Measurements from ENCODE around the gene RBM20.

RBM20 gene

DNA sequence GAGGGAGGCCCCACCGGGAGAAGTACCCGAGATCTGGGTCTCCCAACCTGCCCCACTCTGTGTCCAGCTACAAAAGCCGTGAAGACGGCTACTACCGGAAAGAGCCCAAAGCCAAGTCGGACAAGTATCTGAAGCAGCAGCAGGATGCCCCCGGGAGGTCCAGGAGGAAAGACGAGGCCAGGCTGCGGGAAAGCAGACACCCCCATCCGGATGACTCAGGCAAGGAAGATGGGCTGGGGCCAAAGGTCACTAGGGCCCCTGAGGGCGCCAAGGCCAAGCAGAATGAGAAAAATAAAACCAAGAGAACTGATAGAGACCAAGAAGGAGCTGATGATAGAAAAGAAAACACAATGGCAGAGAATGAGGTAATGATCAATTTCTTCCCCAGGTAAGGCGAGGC, 168.4 kb downstream of the RBM20 start:
- TF ChIP-seq ZNF274 (IDR thresholded peaks at IDR 0.05; ENCODE audit: low read depth, low read length) = no peak
- no peak overlapping the region for H3K4me3 ChIP-seq (ENCODE audit: low read length)

DNA sequence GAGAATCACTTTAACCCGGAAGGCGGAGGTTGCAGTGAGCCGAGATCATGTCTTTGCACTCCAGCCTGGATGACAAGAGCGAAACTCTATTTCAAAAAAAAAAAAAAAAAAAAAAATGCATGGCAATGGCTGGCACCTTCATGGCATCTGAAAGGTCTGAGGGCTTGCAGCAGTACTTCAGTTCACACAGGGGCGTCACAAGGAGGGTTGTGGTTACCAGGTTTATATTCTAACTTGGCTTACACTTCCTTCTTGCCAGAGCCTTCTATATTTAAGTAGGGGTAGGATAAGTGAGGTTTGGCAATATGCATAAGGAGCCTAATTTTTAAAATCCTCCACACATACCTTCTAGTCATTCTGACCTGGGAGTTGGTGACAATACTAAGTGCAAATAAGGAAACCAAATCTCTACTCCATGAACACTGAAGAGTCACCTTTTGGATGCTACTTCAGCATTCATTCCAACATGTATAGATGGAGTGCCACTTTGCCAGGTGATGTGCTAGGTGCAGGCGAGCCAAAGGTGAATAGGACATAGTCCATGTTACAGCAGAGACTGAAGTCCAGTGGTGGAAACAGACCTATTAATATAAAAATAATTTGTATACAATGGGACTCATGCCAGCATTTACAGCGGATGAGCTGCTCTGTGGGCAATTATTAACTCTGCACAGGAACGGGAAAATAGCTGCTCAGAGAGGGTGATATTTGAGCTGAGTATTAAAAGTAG, 169.8 kb downstream of the RBM20 start:
- no peak overlapping the region for H3K4me3 ChIP-seq (ENCODE audit: low read length)
- TF ChIP-seq ZNF274 (IDR thresholded peaks at IDR 0.05; ENCODE audit: low read depth, low read length) = no peak

DNA sequence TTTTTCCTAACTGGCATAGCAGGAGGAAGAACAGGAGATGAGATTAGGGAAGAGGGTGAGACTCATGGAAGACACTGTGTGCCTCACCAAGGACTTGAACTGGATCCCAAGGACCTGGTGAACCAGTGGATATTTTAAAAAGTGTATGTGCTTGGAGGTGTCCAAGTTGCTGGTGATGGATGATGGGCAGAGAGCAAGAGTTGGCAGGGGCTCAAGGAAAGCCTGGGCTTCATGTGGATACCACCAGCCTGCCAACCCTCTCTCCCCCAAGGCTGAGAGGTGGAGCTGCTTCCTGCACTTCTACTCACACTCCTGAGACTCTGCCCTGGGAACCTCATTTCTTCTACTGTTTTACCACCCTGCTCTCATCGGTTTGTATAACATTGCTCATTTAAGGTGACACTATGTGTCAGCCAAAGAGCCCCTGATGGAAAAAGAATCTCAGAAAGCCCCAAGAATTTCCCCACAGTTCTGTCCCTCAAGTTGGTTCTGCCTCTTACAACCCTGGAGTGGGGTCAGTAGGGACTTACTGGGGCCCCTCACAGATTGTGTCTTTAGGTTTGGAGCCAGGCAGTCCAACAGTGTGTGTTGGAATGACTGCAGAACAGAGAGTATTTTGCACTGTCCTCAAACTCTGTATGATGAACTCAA, 171.3 kb downstream of the RBM20 start:
- TF ChIP-seq ZNF274 (IDR thresholded peaks at IDR 0.05; ENCODE audit: low read depth, low read length) = no peak
- no peak overlapping the region for H3K4me3 ChIP-seq (ENCODE audit: low read length)

DNA sequence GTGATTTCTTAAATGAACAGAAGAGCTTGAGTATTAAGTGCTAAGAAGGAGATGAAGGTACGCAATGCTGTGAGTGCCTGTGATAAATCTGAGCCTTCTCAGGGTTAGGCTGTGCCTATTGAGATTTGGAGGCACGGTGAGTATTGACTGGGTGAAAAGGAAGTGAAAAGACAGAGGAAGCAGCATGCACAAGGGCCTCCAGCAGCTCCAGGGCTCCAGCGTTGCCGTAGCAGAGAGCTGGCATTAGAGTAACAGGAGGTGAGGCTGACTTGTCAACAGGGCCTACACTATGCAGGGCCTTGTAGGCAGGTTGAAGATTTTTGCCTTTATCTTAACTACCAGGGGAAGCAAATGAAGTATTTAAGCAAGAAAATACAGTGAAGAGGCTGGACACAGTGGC, 173.5 kb downstream of the RBM20 start:
- H3K4me3 ChIP-seq (ENCODE audit: low read length) = no peak overlapping the region
- no peak for TF ChIP-seq ZNF274 (IDR thresholded peaks at IDR 0.05; ENCODE audit: low read depth, low read length)

DNA sequence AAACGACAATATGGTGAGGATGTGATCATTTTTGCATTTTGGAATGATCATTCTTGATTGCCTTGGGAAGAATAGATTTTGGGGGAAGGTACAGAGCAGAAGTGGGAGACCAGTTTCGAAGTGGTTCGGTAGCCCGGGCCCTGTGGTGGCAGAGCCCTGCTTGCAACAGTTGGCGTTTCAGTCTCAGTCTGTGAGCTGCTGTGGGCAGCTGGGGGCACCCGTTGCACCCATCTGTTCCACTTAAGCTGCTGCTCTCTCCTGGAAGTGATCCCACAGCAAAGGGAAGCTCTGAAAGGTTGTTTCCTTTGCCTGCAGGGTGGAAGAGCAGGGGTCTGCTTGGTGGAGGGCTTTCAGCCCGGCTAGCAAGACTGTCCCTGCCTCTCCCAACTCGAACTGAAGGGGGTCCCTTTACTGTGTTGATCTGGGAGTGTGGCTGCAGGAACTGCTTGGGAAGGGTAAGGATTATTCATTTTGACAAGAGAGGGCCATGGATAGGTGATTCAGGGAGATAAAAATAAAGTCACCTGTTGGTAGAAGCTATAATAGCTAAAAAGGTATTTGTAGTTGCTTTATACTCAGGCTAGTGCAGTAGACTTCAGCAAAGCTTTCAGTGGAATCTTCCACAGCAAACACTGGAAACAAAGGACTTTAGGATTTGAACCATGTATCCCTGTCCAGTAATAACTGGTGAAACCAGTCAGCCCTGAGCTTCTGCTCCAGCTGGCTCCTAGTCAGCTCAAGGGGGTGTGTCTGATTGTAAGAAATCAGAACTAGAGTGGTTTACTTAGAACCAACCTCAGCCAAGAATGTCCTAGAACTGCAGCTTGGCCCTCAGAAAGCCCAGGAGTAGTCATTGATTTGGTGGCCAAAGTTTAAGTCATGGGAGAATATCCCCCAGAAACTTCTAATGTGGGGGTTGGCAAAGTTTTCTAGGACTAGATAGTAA, 174.4 kb downstream of the RBM20 start:
- TF ChIP-seq ZNF274 (IDR thresholded peaks at IDR 0.05; ENCODE audit: low read depth, low read length) = no peak
- no peak overlapping the region for H3K4me3 ChIP-seq (ENCODE audit: low read length)

DNA sequence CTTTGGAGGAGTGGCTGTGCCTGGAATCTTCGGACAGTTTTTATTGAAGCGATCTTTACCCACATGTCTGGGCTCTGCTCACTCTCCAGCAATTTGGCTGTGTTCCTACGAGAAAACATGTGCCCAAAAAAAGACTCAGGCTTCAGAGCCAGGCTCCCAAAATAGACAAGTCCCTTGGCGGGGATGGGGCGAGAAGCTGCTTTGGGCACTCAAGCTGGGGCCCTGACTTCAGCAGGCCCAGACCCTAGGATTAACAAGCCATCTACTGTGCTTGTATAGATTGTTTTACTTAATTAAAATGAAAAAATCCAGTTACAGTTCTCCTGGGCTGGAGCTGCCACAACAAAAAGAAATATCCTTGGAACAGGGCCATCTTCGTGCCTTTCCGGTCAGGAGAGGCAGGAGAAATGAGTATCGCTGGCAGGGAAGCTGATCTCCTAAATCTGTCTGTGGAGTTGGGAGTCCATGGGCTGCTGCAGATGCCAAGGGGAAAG, 176.2 kb downstream of the RBM20 start:
- no peak overlapping the region for H3K4me3 ChIP-seq (ENCODE audit: low read length)
- no peak for TF ChIP-seq ZNF274 (IDR thresholded peaks at IDR 0.05; ENCODE audit: low read depth, low read length)

DNA sequence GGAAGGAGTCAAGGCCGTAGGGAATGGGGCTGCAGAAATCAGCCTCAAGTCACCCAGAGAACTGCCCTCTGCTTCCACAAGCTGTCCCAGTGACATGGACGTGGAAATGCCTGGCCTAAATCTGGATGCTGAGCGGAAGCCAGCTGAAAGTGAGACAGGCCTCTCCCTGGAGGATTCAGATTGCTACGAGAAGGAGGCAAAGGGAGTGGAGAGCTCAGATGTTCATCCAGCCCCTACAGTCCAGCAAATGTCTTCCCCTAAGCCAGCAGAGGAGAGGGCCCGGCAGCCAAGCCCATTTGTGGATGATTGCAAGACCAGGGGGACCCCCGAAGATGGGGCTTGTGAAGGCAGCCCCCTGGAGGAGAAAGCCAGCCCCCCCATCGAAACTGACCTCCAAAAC, 177.4 kb downstream of the RBM20 start:
- no peak for TF ChIP-seq ZNF274 (IDR thresholded peaks at IDR 0.05; ENCODE audit: low read depth, low read length)
- H3K4me3 ChIP-seq (ENCODE audit: low read length) = no peak overlapping the region

DNA sequence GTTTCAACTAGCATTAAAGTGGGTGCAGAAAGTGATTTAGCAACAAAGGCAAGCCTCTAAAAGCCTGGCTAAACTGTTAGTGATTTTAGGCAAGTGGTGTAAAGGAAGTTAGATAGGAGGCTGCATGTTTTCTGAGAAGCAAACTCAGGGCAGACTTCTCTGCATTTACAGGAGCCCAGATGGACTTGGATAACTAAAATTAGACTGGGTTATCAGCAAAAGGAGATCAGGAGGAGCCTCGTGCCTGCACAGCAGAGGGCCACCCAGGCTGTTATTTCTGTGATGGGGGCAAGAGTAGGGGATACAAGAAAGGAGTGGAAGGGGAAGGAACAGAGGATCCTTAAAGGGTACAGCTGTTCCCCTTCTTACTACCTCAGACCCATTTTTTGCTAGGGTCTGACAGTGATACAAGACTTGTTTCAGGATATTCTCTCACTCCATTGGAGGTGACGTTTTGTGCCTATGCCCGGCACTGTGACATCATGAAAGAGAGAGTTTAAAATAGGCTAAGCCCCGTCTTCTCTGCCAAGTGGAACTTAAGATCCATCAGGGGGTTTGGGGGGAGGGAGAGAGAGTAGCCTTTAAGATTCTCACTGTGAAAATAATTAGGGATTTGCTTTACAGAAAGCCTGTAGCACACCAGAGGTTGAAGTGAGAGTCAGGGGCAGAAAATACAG, 178.0 kb downstream of the RBM20 start:
- H3K4me3 ChIP-seq (ENCODE audit: low read length) = no peak overlapping the region
- TF ChIP-seq ZNF274 (IDR thresholded peaks at IDR 0.05; ENCODE audit: low read depth, low read length) = no peak

DNA sequence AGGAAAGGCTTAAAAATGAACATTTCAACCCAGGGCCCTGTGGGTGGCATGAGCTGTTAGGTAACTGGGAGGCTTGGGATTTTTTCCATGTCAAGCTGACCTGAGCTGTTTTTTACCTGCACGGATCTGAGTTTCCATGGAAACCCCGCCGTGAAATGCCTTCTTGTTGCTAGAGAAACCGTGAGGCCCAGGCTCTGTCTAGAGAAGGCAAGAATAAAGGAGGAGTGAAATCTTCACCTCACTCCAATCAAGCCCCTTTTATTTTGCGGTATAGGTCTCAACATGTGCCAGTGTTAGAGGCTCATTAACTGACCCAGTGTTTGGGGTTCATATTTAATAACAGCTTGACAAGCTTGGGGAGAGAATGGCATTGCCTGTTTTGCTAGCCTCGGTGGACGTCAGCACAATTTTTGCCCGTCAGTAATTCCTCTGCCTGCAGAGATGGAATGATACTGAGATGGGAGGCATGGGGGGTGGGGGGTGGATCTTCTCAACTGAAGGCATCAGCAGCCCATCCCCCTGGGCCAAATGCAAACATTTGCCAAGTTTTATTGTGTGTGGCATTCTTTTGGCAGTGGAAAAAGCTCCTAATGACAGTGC, 178.7 kb downstream of the RBM20 start:
- TF ChIP-seq ZNF274 (IDR thresholded peaks at IDR 0.05; ENCODE audit: low read depth, low read length) = no peak
- no peak overlapping the region for H3K4me3 ChIP-seq (ENCODE audit: low read length)

DNA sequence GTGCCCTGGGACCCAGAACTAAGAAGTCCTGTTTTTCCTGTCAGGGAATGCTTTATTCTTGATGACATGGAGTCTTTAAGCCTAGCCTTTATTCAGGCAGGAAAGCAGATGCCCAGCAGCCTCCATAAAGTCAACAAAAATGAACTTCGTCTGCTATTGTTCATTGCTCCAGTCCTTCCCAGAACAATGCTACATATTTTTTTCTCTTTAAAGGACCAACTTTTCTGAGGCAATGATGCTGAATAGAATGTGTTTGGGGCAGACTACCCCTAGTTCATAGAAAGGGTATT, 180.0 kb downstream of the RBM20 start:
- no peak for TF ChIP-seq ZNF274 (IDR thresholded peaks at IDR 0.05; ENCODE audit: low read depth, low read length)
- H3K4me3 ChIP-seq (ENCODE audit: low read length) = no peak overlapping the region

DNA sequence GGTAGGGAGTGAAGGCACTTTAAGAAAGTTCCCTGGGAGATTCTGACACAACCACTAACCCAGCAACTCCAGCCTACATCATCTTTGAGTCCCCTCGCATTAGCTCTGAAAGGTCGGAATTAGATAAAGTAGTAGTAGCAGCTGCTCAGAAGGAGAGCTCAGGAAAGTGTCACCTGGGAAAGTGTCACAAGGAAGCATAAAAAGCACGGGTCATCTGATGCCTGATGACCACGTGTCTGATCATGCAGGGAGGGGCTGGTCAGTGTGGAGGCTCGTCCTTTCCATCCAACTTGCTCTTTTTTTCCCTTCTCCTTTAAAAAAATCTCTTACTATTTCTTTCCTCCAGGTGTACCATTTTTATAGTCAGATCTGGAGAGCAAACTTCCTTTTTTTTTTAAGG, 180.5 kb downstream of the RBM20 start:
- TF ChIP-seq ZNF274 (IDR thresholded peaks at IDR 0.05; ENCODE audit: low read depth, low read length) = no peak
- no peak overlapping the region for H3K4me3 ChIP-seq (ENCODE audit: low read length)

DNA sequence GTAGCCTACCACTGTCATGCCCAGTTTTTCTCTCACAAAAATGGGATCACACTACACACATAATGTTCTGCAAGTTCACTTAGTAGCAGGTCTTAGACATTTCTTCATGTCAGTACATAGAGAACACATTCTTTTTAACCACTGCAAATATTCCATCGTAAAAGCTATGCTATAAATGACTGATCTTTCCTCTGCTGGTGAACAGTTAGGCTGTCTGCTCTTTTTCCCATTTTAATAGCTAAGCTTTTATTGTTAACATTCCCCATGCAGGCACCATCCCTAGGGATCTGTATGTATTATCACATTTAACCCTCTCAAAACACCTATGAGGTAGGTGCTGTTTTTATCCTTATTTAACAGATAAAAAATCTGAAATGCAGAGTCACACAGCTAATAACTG, 181.4 kb downstream of the RBM20 start:
- TF ChIP-seq ZNF274 (IDR thresholded peaks at IDR 0.05; ENCODE audit: low read depth, low read length) = no peak
- no peak overlapping the region for H3K4me3 ChIP-seq (ENCODE audit: low read length)

DNA sequence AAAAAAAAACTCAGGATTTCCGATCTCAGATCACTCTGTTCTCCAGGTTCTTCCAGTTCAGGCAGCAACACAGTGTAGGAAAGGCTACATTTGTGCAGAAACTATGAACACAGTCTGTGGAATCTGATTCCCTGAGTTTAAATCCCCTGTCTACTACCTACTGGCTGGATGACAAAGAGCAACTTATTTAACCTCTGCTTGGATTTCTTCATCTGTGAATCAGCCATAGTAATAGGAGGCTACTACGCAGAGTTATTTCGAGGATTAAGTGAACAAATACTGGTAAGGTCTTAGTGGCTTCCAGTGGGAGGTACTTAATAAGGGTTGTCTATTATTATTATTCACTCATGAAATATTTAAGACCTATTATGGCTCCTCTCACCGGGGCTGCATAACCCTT, 183.3 kb downstream of the RBM20 start:
- H3K4me3 ChIP-seq (ENCODE audit: low read length) = no peak overlapping the region

DNA sequence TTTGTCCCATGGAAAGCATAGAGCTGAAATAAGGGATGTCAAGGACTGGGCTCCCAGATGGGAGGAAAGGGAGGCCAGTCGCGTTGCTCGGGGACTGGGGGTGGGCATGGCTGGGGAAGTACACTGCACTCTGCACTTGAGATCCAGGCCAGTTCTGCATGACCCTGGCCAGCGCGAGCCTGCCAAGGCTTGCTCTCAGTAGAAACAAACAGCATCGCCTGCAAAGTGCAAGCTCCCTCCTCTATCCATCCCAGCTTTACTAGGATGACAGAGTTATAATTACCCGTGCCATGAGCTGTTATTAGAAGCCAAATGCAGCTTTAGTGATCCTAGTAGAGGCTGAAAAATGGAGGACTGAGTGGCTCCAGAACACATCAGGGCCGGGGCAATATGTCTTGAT, 183.7 kb downstream of the RBM20 start:
- TF ChIP-seq ZNF274 (IDR thresholded peaks at IDR 0.05; ENCODE audit: low read depth, low read length) = no peak
- no peak overlapping the region for H3K4me3 ChIP-seq (ENCODE audit: low read length)

More for the DNA sequence above, 183.3 kb downstream of the RBM20 start:
- no peak for TF ChIP-seq ZNF274 (IDR thresholded peaks at IDR 0.05; ENCODE audit: low read depth, low read length)
